Sciatic nerve (tissue), 2 donors: Measurements from ENCODE around the gene RNU5D-1. TPM values are rescaled to one million over a fixed set of nuclear protein-coding genes. Genes with fewer than 3 reads are reported as not detected.

Experiments used
- ATAC-seq: fragments of 200-7000 bp; cut with Tn5 transposase; one replicate; pipeline ENCODE4 v1.9.1; 2020; ENCODE audit warnings: mild to moderate bottlenecking, moderate library complexity
- DNase-seq: peaks from one replicate; pipeline ENCODE4 v3.0.0-alpha.2; 2020; ENCODE audit warnings: low spot score
- intact Hi-C: fragments of 100-400 bp; cut with DNase I; formaldehyde crosslinking; loops from one replicate; pipeline ENCODE4 v1.14.2; 2022
- total RNA-seq: library from RNA; stranded (reverse); fragmentation: NEBNext Ultra II Directional; extraction: Animal tissue kit (Norgen Biotek cat#: 25700); gene quantifications from one replicate; pipeline ENCODE4 v1.2.1, GENCODE V29; 2021
- donor health status: DM: no; HTN: no; CAD: no.
- donor health status: DM: no; HTN: no; CAD: no.

The RNU5D-1 gene
- total RNA-seq, 1 donor from 2014 or later, result not detected

- intact Hi-C loops, result no loop called here
- no peak for DNase-seq
- no peak for ATAC-seq
Observed at GRCh38 chr1:44735992-44736391, 5.0 kb upstream of the RNU5D-1 start.

- no peak for DNase-seq
- ATAC-seq, result no peak
- intact Hi-C loops, result no loop called here
Observed at GRCh38 chr1:44733784-44734183, 2.8 kb upstream of the RNU5D-1 start.

- no peak for ATAC-seq
- no peak for DNase-seq
- intact Hi-C loops, result no loop called here
Observed at GRCh38 chr1:44733365-44733764, 2.4 kb upstream of the RNU5D-1 start.

GRCh38 chr1:44724955-44725698 is 5.8 kb downstream of the RNU5D-1 start:
- intact Hi-C loops, result no loop called here
- DNase-seq (no peak), ATAC-seq (no peak)

GRCh38 chr1:44724296-44724954 is 6.5 kb downstream of the RNU5D-1 start:
- ATAC-seq, result no peak
- intact Hi-C loops, result no loop called here
- DNase-seq, result no peak

GRCh38 chr1:44723496-44724295 is 7.3 kb downstream of the RNU5D-1 start:
- intact Hi-C loops, result no loop called here
- no peak for DNase-seq
- ATAC-seq, result no peak

GRCh38 chr1:44723064-44723463 is 7.9 kb downstream of the RNU5D-1 start:
- ATAC-seq, result no peak
- DNase-seq, result no peak
- intact Hi-C loops, result no loop called here

GRCh38 chr1:44721485-44722361 is 9.2 kb downstream of the RNU5D-1 start:
- ATAC-seq (peak; percentile 84), DNase-seq (no peak)
- intact Hi-C loops, result no loop called here

GRCh38 chr1:44720281-44720680 is 10.7 kb downstream of the RNU5D-1 start:
- intact Hi-C loops, result no loop called here
- DNase-seq (no peak), ATAC-seq (no peak)

- DNase-seq (no peak), ATAC-seq (no peak)
- intact Hi-C loops, result loop anchor here (10.0 kb wide), 1 partner anchor 65 kb away; the partner anchor contains the start of gene BEST4
Observed at GRCh38 chr1:44719318-44719717, 11.7 kb downstream of the RNU5D-1 start.

GRCh38 chr1:44718091-44718490 is 12.9 kb downstream of the RNU5D-1 start:
- intact Hi-C loops, result loop anchor here (10.0 kb wide), 1 partner anchor 67 kb away; the partner anchor contains the start of gene BEST4
- ATAC-seq (no peak), DNase-seq (no peak)

GRCh38 chr1:44717653-44718052 is 13.3 kb downstream of the RNU5D-1 start:
- ATAC-seq (no peak), DNase-seq (no peak)
- intact Hi-C loops, result loop anchor here (10.0 kb wide), 1 partner anchor 67 kb away; the partner anchor contains the start of gene BEST4

- ATAC-seq, result no peak
- intact Hi-C loops, result loop anchor here (10.0 kb wide), 1 partner anchor 68 kb away; the partner anchor contains the start of gene BEST4
- DNase-seq, result no peak
Observed at GRCh38 chr1:44717156-44717555, 13.8 kb downstream of the RNU5D-1 start.

- ATAC-seq (peak; percentile 83), DNase-seq (no peak)
- intact Hi-C loops, result loop anchor here (10.0 kb wide), 1 partner anchor 70 kb away; the partner anchor contains the start of gene BEST4
Observed at GRCh38 chr1:44714944-44715571, 15.9 kb downstream of the RNU5D-1 start.

GRCh38 chr1:44714532-44714931 is 16.4 kb downstream of the RNU5D-1 start:
- intact Hi-C loops, result loop anchor here (10.0 kb wide), 1 partner anchor 70 kb away; the partner anchor contains the start of gene BEST4
- peak; percentile 16 for ATAC-seq

GRCh38 chr1:44713321-44713781 is 17.6 kb downstream of the RNU5D-1 start:
- intact Hi-C loops, result loop anchor here (10.0 kb wide), 1 partner anchor 71 kb away; the partner anchor contains the start of gene BEST4
- ATAC-seq, result no peak
- no peak for DNase-seq

More at GRCh38 chr1:44714532-44714931, 16.4 kb downstream of the RNU5D-1 start:
- DNase-seq, result no peak

GRCh38 chr1:44707959-44708831 is 22.8 kb downstream of the RNU5D-1 start:
- ATAC-seq (peak; percentile 67), DNase-seq (no peak)
- intact Hi-C loops, result no loop called here
